Measurements from ENCODE around the gene MUCL3.
"Not testable (repeated sequence)": the region's sequence is repeated elsewhere in the genome, so short reads cannot be mapped to it uniquely, and the experiment has no call there.

MUCL3 gene

GRCh38 chr6:30990422-30991086 is 49.8 kb downstream of the MUCL3 start:
- no peaks in the 10 kb centered on the region for H3K36me3 ChIP-seq (ENCODE audit: insufficient read depth, low read length)
- no peak overlapping the region for H3K4me3 ChIP-seq (ENCODE audit: low read depth, low read length, poor library complexity, severe bottlenecking)
- H3K9me3 ChIP-seq (ENCODE audit: low read length) = no peaks in the 10 kb centered on the region
- H3K4me1 ChIP-seq (ENCODE audit: insufficient read depth, low read length, severe bottlenecking) = no peaks in the 10 kb centered on the region
- no peaks in the 10 kb centered on the region for H4K20me1 ChIP-seq (ENCODE audit: insufficient read depth, low read length)
- no peaks in the 10 kb centered on the region for H3F3A ChIP-seq (ENCODE audit: insufficient read depth, low read length)
- peak overlapping the region; percentile 27; the same call in 1 of the 2 replicates for H3K4me2 ChIP-seq (ENCODE audit: low read length)
- H2AFZ ChIP-seq (ENCODE audit: low read length) = no peak overlapping the region
- no peaks in the 10 kb centered on the region for H3K9me2 ChIP-seq (ENCODE audit: low read depth, low read length)
- no peak overlapping the region for H3K27ac ChIP-seq (ENCODE audit: low read depth, low read length, poor library complexity, severe bottlenecking)
- no peak overlapping the region for H3K9ac ChIP-seq (ENCODE audit: low read length)
- no peaks in the 10 kb centered on the region for H3K79me2 ChIP-seq (ENCODE audit: insufficient read depth, low read length)
- no peak for TF ChIP-seq EZH2 (IDR thresholded peaks at IDR 0.05; ENCODE audit: borderline replicate concordance, low read length)
- H3K27me3 ChIP-seq (ENCODE audit: insufficient read depth, low read length) = no peaks in the 10 kb centered on the region

GRCh38 chr6:30991891-30992290 is 51.1 kb downstream of the MUCL3 start:
- Histone ChIP-seq H3K79me2 (ENCODE audit: insufficient read depth, low read length) (no peaks in the 10 kb centered on the region), H3K9me2 (ENCODE audit: low read depth, low read length) (no peaks in the 10 kb centered on the region), H3F3A (ENCODE audit: insufficient read depth, low read length) (no peaks in the 10 kb centered on the region), H3K4me2 (ENCODE audit: low read length) (no peak overlapping the region), H3K4me3 (ENCODE audit: low read depth, low read length, poor library complexity, severe bottlenecking) (no peak overlapping the region), H3K27ac (ENCODE audit: low read depth, low read length, poor library complexity, severe bottlenecking) (no peak overlapping the region), H3K27me3 (ENCODE audit: insufficient read depth, low read length) (no peaks in the 10 kb centered on the region), H3K9me3 (ENCODE audit: low read length) (no peaks in the 10 kb centered on the region), H3K4me1 (ENCODE audit: insufficient read depth, low read length, severe bottlenecking) (no peaks in the 10 kb centered on the region), H3K9ac (ENCODE audit: low read length) (no peak overlapping the region), H4K20me1 (ENCODE audit: insufficient read depth, low read length) (no peaks in the 10 kb centered on the region), H2AFZ (ENCODE audit: low read length) (no peak overlapping the region), H3K36me3 (ENCODE audit: insufficient read depth, low read length) (no peaks in the 10 kb centered on the region)
- TF ChIP-seq CTCF (IDR thresholded peaks at IDR 0.05; ENCODE audit: low read length) (no peak), EZH2 (IDR thresholded peaks at IDR 0.05; ENCODE audit: borderline replicate concordance, low read length) (no peak)

GRCh38 chr6:30997301-30997700 is 56.5 kb downstream of the MUCL3 start:
- H3K9me3 ChIP-seq (ENCODE audit: low read length) = no peaks in the 10 kb centered on the region
- no peak overlapping the region for H3K4me3 ChIP-seq (ENCODE audit: low read depth, low read length, poor library complexity, severe bottlenecking)
- H3K27me3 ChIP-seq (ENCODE audit: insufficient read depth, low read length) = no peaks in the 10 kb centered on the region
- no peak overlapping the region for H3K4me2 ChIP-seq (ENCODE audit: low read length)
- no peaks in the 10 kb centered on the region for H3K4me1 ChIP-seq (ENCODE audit: insufficient read depth, low read length, severe bottlenecking)
- no peaks in the 10 kb centered on the region for H3K9me2 ChIP-seq (ENCODE audit: low read depth, low read length)
- no peak overlapping the region for H3K9ac ChIP-seq (ENCODE audit: low read length)
- no peak overlapping the region for H2AFZ ChIP-seq (ENCODE audit: low read length)
- H3K79me2 ChIP-seq (ENCODE audit: insufficient read depth, low read length) = no peaks in the 10 kb centered on the region
- no peaks in the 10 kb centered on the region for H4K20me1 ChIP-seq (ENCODE audit: insufficient read depth, low read length)
- no peaks in the 10 kb centered on the region for H3K36me3 ChIP-seq (ENCODE audit: insufficient read depth, low read length)
- TF ChIP-seq CTCF (IDR thresholded peaks at IDR 0.05; ENCODE audit: low read length) = no peak
- no peak for TF ChIP-seq EZH2 (IDR thresholded peaks at IDR 0.05; ENCODE audit: borderline replicate concordance, low read length)
- H3K27ac ChIP-seq (ENCODE audit: low read depth, low read length, poor library complexity, severe bottlenecking) = no peak overlapping the region
- H3F3A ChIP-seq (ENCODE audit: insufficient read depth, low read length) = no peaks in the 10 kb centered on the region

GRCh38 chr6:30998785-30999184 is 58.0 kb downstream of the MUCL3 start:
- Histone ChIP-seq H3K9me3 (ENCODE audit: low read length) (no peaks in the 10 kb centered on the region), H3K4me2 (ENCODE audit: low read length) (no peak overlapping the region), H3K27me3 (ENCODE audit: insufficient read depth, low read length) (no peaks in the 10 kb centered on the region), H3K36me3 (ENCODE audit: insufficient read depth, low read length) (no peaks in the 10 kb centered on the region), H3K27ac (ENCODE audit: low read depth, low read length, poor library complexity, severe bottlenecking) (no peak overlapping the region), H3F3A (ENCODE audit: insufficient read depth, low read length) (no peaks in the 10 kb centered on the region), H3K9ac (ENCODE audit: low read length) (no peak overlapping the region), H2AFZ (ENCODE audit: low read length) (no peak overlapping the region), H4K20me1 (ENCODE audit: insufficient read depth, low read length) (no peaks in the 10 kb centered on the region), H3K9me2 (ENCODE audit: low read depth, low read length) (no peaks in the 10 kb centered on the region), H3K4me1 (ENCODE audit: insufficient read depth, low read length, severe bottlenecking) (no peaks in the 10 kb centered on the region), H3K4me3 (ENCODE audit: low read depth, low read length, poor library complexity, severe bottlenecking) (no peak overlapping the region), H3K79me2 (ENCODE audit: insufficient read depth, low read length) (no peaks in the 10 kb centered on the region)
- TF ChIP-seq EZH2 (IDR thresholded peaks at IDR 0.05; ENCODE audit: borderline replicate concordance, low read length) = no peak
- TF ChIP-seq CTCF (IDR thresholded peaks at IDR 0.05; ENCODE audit: low read length) = no peak

- H4K20me1 ChIP-seq (ENCODE audit: insufficient read depth, low read length); H3K9ac ChIP-seq (ENCODE audit: low read length); H3K9me2 ChIP-seq (ENCODE audit: low read depth, low read length); H3K4me3 ChIP-seq (ENCODE audit: low read depth, low read length, poor library complexity, severe bottlenecking); H3K4me2 ChIP-seq (ENCODE audit: low read length); H3K36me3 ChIP-seq (ENCODE audit: insufficient read depth, low read length); H3K27me3 ChIP-seq (ENCODE audit: insufficient read depth, low read length); H3F3A ChIP-seq (ENCODE audit: insufficient read depth, low read length); H3K4me1 ChIP-seq (ENCODE audit: insufficient read depth, low read length, severe bottlenecking); H3K9me3 ChIP-seq (ENCODE audit: low read length); H3K27ac ChIP-seq (ENCODE audit: low read depth, low read length, poor library complexity, severe bottlenecking); H2AFZ ChIP-seq (ENCODE audit: low read length); H3K79me2 ChIP-seq (ENCODE audit: insufficient read depth, low read length): not testable (repeated sequence)
Observed at GRCh38 chr6:31000067-31000860, 59.5 kb downstream of the MUCL3 start.
